CD4-positive, alpha-beta T cell treated with Interferon gamma for 1 hour (primary cell): ENCODE measurements around the gene GFOD2.

ENCODE experiments used
- DNase-seq: peaks from one replicate; pipeline ENCODE4 v3.0.0-alpha.2; 2020

GFOD2 gene

GRCh38 chr16:67668495-67669157, 50.5 kb downstream of the GFOD2 start:
- peak; percentile 13 for DNase-seq

GRCh38 chr16:67667817-67668494, 51.2 kb downstream of the GFOD2 start:
- peak; percentile 88 for DNase-seq

GRCh38 chr16:67667453-67667816, 51.7 kb downstream of the GFOD2 start:
- DNase-seq: no peak

- peak; percentile 87 for DNase-seq
Measured at GRCh38 chr16:67666559-67667452, 52.3 kb downstream of the GFOD2 start, which contains the start of the genes C16orf86 and ENKD1. TSS of gene C16orf86 (plus strand) at chr16:67666814. CDS start at chr16:67666971, 157 bp downstream. TSS of gene ENKD1 (minus strand) at chr16:67666750. CDS start at chr16:67666442, 308 bp downstream.

GRCh38 chr16:67666032-67666551, 53.0 kb downstream of the GFOD2 start:
- no peak for DNase-seq

DNA sequence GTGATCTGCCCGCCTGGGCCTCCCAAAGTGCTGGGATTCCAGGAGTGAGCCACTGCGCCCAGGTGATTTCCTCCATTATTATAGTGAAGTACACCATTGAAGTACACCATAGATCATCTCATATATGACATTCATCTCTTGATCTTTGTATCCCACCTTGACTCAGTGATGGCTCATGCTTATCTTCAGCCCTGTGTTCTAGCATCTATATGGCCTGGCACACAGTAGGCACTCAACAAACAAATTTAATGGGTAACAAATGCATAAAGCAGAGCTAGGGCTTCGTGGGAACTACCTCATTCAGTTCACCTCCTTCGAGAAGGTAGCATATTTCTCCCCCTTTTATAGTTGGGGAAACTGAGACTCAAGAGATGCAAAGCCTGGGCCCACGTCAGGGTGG, 53.5 kb downstream of the GFOD2 start:
- no peak for DNase-seq

GRCh38 chr16:67664871-67665270, 54.2 kb downstream of the GFOD2 start:
- DNase-seq: no peak

GRCh38 chr16:67664258-67664657, 54.9 kb downstream of the GFOD2 start:
- DNase-seq: no peak

- no peak for DNase-seq
Measured at GRCh38 chr16:67663877-67664222, 55.3 kb downstream of the GFOD2 start.

DNA sequence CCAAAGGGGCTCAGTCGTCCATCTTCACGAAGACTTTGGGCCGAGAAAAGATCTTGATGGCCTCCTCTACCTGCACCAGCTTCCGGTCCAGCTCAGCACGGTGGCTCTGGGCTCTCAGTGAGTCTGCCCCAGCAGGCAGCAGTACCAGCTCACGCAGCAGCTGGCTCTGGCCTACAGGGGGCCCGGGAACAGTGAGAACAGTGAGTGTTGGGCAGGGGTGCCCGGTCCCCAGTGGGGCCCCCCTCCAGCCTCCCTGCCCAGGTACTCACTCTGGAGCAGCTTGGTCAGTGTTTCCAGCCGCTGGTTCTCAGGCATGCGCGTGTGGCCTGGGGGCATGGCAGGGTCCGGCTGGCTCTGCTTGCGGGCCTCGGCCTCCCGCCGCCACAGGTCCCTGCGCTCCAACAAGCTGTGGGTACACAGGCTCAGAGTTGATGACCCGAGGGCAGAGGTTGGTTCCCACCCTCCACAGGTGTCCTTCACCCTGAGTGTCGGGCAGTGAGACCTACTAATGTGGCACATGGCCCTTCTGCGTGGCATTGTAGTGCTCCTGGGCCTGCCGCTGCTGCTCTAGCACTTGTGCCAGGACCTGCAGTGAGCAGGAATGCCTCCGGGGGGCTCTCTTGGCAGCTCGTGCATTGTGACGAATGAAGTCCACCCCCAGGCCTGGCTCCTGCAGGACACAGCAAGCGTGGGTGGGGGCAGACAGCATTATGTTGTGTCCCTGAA, 55.8 kb downstream of the GFOD2 start:
- DNase-seq: no peak

- no peak for DNase-seq
Measured at GRCh38 chr16:67662653-67663010, 56.5 kb downstream of the GFOD2 start.

- no peak for DNase-seq
Measured at GRCh38 chr16:67661886-67662652, 57.0 kb downstream of the GFOD2 start.

DNA sequence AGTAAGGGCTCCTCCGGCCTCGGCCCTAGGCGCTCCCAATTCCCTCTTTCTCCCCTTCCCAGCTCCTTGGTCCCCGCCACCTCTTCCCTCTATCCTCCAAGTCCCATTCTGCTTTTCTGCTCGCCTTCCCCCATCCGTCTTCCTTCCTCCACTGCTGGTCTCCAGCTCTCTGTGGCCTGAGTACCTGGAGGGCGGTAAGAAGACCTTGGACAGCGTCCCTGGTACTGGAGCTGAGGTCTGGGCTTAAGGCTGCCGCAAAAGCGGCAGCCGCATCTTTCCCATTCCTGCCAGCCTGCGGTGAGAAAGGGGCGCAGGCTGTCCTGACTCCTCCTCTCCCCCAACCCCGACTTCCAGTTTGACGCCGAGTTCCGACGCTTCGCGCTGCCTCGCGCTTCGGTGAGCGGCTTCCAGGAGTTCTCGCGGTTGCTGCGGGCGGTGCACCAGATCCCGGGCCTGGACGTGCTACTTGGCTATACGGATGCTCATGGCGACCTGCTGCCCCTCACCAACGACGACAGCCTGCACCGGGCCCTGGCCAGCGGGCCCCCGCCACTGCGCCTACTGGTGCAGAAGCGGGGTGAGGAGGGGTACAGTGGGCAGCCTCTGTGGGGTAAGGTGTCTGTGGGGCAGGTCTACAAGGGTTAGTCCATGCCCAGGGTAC, 57.9 kb downstream of the GFOD2 start:
- DNase-seq: peak; percentile 11

DNA sequence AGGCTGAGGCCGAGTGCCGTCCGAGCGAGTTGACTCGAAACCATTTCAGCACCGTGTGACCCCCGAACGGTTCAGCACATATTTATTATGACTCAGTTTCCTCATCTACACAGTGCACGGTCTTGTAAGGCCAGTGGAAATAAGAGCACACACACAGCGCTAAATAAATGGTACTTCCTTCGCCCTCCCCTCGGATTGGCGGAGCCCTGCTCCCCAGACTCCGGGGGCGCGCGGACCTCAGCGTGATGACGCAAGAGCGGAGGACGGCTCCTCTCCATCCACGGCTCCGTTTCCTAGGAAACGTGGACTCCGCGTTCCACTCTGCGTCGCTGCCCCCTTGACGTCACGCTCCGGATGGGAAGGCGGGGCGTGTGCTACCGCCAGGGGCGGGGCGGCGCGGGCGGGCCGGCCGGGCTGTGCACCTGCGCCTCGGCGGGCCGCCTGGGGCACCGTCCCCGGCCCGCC, 58.5 kb downstream of the GFOD2 start, which contains the start of gene PARD6A:
Gene PARD6A (plus strand): TSS at position 397 of the 465 bp plus-strand sequence. CDS start 79 bp downstream, outside the sequence.
- DNase-seq: peak; percentile 98

GRCh38 chr16:67659675-67660563, 59.2 kb downstream of the GFOD2 start, which contains the start of gene ACD:
TSS of gene ACD (minus strand) at chr16:67660260. CDS start at chr16:67660220, 40 bp downstream.
- peak; percentile 92 for DNase-seq

DNA sequence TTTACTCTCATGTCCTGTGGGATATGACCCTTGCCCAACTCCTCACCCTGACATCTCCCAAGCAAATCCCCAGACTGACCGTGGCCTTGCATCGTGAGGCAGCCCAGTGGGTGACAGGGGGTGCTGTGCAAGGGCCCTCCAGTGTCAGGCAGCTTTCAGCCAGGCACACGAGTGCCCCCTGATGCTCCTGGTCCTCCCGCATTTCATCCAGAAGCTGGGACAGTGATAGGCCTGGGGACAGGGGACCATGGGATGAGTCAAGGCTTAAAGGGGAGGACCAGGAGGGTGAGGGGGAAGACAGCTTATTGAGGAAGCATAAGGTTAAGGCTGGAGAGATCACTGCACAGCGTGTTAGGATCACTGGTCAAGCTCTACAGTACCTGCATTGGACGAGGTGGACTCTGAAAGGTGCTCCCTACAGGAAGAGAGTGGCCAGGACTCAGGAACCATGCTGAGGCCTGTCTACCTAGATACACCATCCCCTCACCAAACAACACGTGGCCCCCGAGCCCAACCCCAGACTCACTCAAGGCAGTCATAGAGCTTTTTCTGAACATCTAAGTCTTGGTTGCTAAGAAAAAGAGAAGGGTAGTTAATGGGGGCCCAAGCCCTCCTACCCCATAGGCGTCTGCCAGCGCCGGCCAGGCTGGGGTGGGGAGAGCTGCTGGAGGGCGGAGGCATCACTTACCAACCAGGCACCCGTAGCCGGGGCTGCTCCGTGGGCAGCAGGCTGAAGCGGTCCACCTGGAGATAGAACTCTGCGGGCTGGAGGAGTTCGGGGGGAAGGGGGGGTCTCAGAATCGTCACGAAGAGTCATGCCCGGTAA, 60.1 kb downstream of the GFOD2 start:
- no peak for DNase-seq

DNA sequence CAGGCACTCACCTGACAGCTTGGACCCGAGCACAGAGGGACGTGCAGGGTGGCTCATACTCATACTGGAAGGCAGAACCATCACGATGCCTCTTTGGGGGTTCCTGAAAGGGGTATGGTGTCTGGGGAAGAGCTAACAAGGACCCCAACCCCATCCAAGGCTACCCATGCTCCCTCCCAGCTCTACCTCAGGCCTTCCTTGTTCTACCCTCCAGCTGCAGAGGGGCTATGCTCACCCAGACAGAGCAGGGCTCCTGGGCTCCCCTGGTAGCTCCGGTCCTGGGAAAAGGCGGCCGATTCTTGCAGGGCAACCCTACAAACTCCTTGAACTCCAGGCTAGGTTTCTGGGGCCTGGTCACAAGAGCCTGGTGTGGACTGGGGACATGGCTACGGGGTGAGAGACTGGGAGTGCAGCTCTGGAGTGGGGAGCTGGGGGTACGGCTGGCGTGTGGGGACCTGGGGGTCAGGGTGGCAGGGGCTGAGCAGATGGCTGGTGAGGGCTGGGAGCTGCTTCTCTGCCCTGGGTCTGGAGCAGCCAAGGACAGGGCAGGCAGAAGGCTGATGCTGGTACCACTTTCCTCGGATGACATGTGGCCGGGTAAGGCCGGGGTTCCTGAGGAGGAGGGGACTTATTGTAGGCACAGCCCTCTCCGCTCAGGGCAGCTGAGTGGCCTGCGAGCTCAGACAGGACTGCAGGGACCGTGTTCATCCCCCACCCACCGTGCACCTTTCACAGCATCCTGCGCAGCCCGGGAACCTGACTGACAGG, 61.2 kb downstream of the GFOD2 start:
- DNase-seq: no peak

- DNase-seq: no peak
Measured at GRCh38 chr16:67657017-67657608, 62.0 kb downstream of the GFOD2 start.
